H9 (cell line): Measurements from ENCODE around the gene GARRE1. TPM values are rescaled to one million over a fixed set of nuclear protein-coding genes. Genes with fewer than 3 reads are reported as not detected.
A peak's percentile ranks its signal among the peaks of the same experiment; 100 is the strongest.
"Not testable (repeated sequence)": the region's sequence is repeated elsewhere in the genome, so short reads cannot be mapped to it uniquely, and the experiment has no call there.

Experiments used
- DNase-seq: peaks from one replicate; pipeline ENCODE4 v3.0.0-alpha.2; 2017
- H2AFZ ChIP-seq: one replicate; pipeline ENCODE4 v1.6.1; 2013; ENCODE audit warnings: mild to moderate bottlenecking, low read length, control low read depth, moderate library complexity
- H2AK5ac ChIP-seq: 2 replicates; pipeline ENCODE4 v1.6.1; 2013; ENCODE audit warnings: low read length, control low read depth, mixed read lengths; ENCODE audit not compliant: insufficient read length
- H2BK120ac ChIP-seq: one replicate; pipeline ENCODE4 v1.6.1; 2013; ENCODE audit warnings: low read depth, mild to moderate bottlenecking, low read length, control low read depth, inconsistent platforms; ENCODE audit not compliant: poor library complexity, severe bottlenecking
- H2BK12ac ChIP-seq: 2 replicates; pipeline ENCODE4 v1.6.1; 2013; ENCODE audit warnings: low read length, control low read depth, mixed read lengths, low read depth; ENCODE audit not compliant: insufficient read length
- H2BK15ac ChIP-seq: 2 replicates; pipeline ENCODE4 v1.6.1; 2013; ENCODE audit warnings: low read depth, low read length, control low read depth
- H2BK20ac ChIP-seq: one replicate; pipeline ENCODE4 v1.6.1; 2013; ENCODE audit warnings: low read depth, mild to moderate bottlenecking, low read length, control low read depth, inconsistent platforms; ENCODE audit not compliant: poor library complexity, severe bottlenecking
- H2BK5ac ChIP-seq: 2 replicates; pipeline ENCODE4 v1.6.1; 2013; ENCODE audit warnings: low read length, control low read depth, mixed read lengths; ENCODE audit not compliant: insufficient read length
- H3K14ac ChIP-seq: 2 replicates; pipeline ENCODE4 v1.6.1; 2013; ENCODE audit warnings: low read length, control low read depth; ENCODE audit not compliant: insufficient read depth
- H3K18ac ChIP-seq: 2 replicates; pipeline ENCODE4 v1.6.1; 2013; ENCODE audit warnings: low read depth, mild to moderate bottlenecking, mixed read lengths, low read length, control low read depth; ENCODE audit not compliant: insufficient read length
- H3K23ac ChIP-seq: 2 replicates; pipeline ENCODE4 v1.6.1; 2013; ENCODE audit warnings: low read length, control low read depth, mixed read lengths, low read depth; ENCODE audit not compliant: insufficient read length
- H3K23me2 ChIP-seq: 2 replicates; pipeline ENCODE4 v1.6.1; 2013; ENCODE audit warnings: low read depth, mild to moderate bottlenecking, mixed read lengths, low read length, control low read depth; ENCODE audit not compliant: insufficient read length, poor library complexity, severe bottlenecking
- H3K27ac ChIP-seq: 2 replicates; pipeline ENCODE4 v1.5.1; 2013; ENCODE audit warnings: low read length, control low read depth, mixed read lengths, low read depth; ENCODE audit not compliant: insufficient read length
- H3K27me3 ChIP-seq: 2 replicates; pipeline ENCODE4 v1.6.1; 2013; ENCODE audit warnings: low read length, control low read depth, inconsistent platforms; ENCODE audit not compliant: insufficient read depth
- H3K4ac ChIP-seq: 2 replicates; pipeline ENCODE4 v1.6.1; 2013; ENCODE audit warnings: low read depth, mild to moderate bottlenecking, control low read depth, inconsistent platforms, low read length, moderate library complexity
- H3K4me1 ChIP-seq: 2 replicates; pipeline ENCODE4 v1.6.1; 2013; ENCODE audit warnings: low read length, control low read depth, inconsistent platforms; ENCODE audit not compliant: insufficient read depth
- H3K4me2 ChIP-seq: 2 replicates; pipeline ENCODE4 v1.6.1; 2013; ENCODE audit warnings: low read length, control low read depth, mixed read lengths; ENCODE audit not compliant: insufficient read length, insufficient read depth
- H3K56ac ChIP-seq: 2 replicates; pipeline ENCODE4 v1.6.1; 2013; ENCODE audit warnings: low read depth, mild to moderate bottlenecking, mixed read lengths, low read length, control low read depth; ENCODE audit not compliant: insufficient read length
- H3K79me1 ChIP-seq: 2 replicates; pipeline ENCODE4 v1.6.1; 2013; ENCODE audit warnings: low read depth, mild to moderate bottlenecking, moderate library complexity, low read length, control low read depth, inconsistent platforms; ENCODE audit not compliant: insufficient read depth, poor library complexity, severe bottlenecking
- H3K79me2 ChIP-seq: 2 replicates; pipeline ENCODE4 v1.6.1; 2013; ENCODE audit warnings: low read length, control low read depth, inconsistent platforms; ENCODE audit not compliant: insufficient read depth
- H3K9ac ChIP-seq: 2 replicates; pipeline ENCODE4 v1.6.1; 2013; ENCODE audit warnings: low read length, control low read depth, mixed read lengths; ENCODE audit not compliant: insufficient read length; ENCODE audit errors: extremely low read depth
- H3K9me3 ChIP-seq: one replicate; pipeline ENCODE4 v1.6.1; 2013; ENCODE audit warnings: low read depth, low read length, inconsistent platforms; ENCODE audit not compliant: control insufficient read depth
- H3T11ph ChIP-seq: one replicate; pipeline ENCODE4 v1.6.1; 2013; ENCODE audit warnings: mild to moderate bottlenecking, low read length, control low read depth, inconsistent platforms
- H4K20me1 ChIP-seq: one replicate; pipeline ENCODE4 v1.6.1; 2013; ENCODE audit not compliant: control insufficient read depth, insufficient read length, insufficient read depth
- H4K5ac ChIP-seq: 2 replicates; pipeline ENCODE4 v1.6.1; 2013; ENCODE audit warnings: low read depth, mild to moderate bottlenecking, mixed read lengths, low read length, control low read depth; ENCODE audit not compliant: insufficient read length
- H4K8ac ChIP-seq: replicated peaks from 2 replicates; pipeline ENCODE4 v1.6.1; 2013; ENCODE audit warnings: low read length, control low read depth, mixed read lengths, low read depth; ENCODE audit not compliant: insufficient read length
- H4K91ac ChIP-seq: 2 replicates; pipeline ENCODE4 v1.6.1; 2013; ENCODE audit warnings: low read depth, mild to moderate bottlenecking, moderate library complexity, mixed read lengths, low read length, control low read depth; ENCODE audit not compliant: insufficient read length
- H3K27ac Mint-ChIP-seq, 3 experiments: 2 replicates in 2 of 3; 3 replicates in 1 of 3; pipeline ENCODE4 v1.8.0; 2020 to 2021; ENCODE audit warnings: mixed read lengths in 3 of 3, mild to moderate bottlenecking in 1 of 3, moderate library complexity in 1 of 3
- H3K27me3 Mint-ChIP-seq: 2 replicates; pipeline ENCODE4 v1.8.0; 2021; ENCODE audit warnings: low read depth, mild to moderate bottlenecking, moderate library complexity, mixed read lengths
- H3K36me3 Mint-ChIP-seq, 3 experiments: 2 replicates in 2 of 3; 3 replicates in 1 of 3; pipeline ENCODE4 v1.8.0; 2020 to 2021; ENCODE audit warnings: low read depth in 3 of 3, mixed read lengths in 3 of 3; ENCODE audit not compliant: insufficient read depth in 1 of 3
- H3K4me1 Mint-ChIP-seq, 2 experiments: 2 replicates each; pipeline ENCODE4 v1.8.0; 2020; ENCODE audit warnings: mixed read lengths in 2 of 2
- H3K4me3 Mint-ChIP-seq, 2 experiments: 2 replicates in 1 of 2; 3 replicates in 1 of 2; pipeline ENCODE4 v1.8.0; 2020 to 2021; ENCODE audit warnings: mild to moderate bottlenecking in 2 of 2, mixed read lengths in 2 of 2, moderate library complexity in 1 of 2
- H3K9me3 Mint-ChIP-seq, 2 experiments: 2 replicates in 1 of 2; 3 replicates in 1 of 2; pipeline ENCODE4 v1.8.0; 2020; ENCODE audit warnings: mild to moderate bottlenecking in 2 of 2, mixed read lengths in 2 of 2, moderate library complexity in 1 of 2
- WGBS: extraction: QIAGEN DNeasy Blood & Tissue Kit; methylation state at CpG from one replicate; pipeline ENCODE4 v1.1.7; 2013; ENCODE audit warnings: missing lambda C conversion rate, low lambda C conversion rate, mixed read lengths; ENCODE audit not compliant: insufficient read length; ENCODE audit errors: extremely low coverage; 5-methylcytosine and 5-hydroxymethylcytosine counted together
- total RNA-seq: library from RNA; stranded (reverse); gene quantifications from 2 replicates; pipeline ENCODE4 v1.2.1, GENCODE V29; 2021
- TF ChIP-seq, protein P1 (sequence below): fragments of 200-600 bp; sonication (generic); conservative IDR thresholded peaks from 3 replicates; pipeline ENCODE4 v1.8.0; 2021; ENCODE audit warnings: antibody characterized with exemption, mild to moderate bottlenecking

Gene GARRE1
- total RNA-seq, 1 experiment from 2014 or later: 24.1 TPM

DNA sequence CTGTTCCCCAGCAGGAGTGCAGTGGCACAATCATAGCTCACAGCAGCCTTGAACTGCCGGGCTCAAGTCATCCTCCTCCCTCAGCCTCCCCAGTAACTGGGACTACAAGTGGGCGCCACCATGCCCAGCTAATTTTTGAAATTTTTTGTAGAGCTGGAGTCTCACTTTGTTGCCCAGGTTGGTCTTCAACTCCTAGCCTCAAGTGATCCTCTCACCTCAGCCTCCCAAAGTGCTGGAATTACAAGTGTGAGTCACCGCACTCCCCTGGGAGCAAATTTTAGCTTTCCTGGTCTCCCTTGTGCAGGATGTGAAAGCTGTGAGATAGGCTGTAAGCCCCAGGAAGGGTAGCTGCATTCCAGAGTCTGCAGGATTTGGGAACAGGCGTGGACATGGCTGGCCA lies 5.4 kb upstream of the GARRE1 start:
- Histone ChIP-seq H3K4ac (no peak overlapping the region), H2BK120ac (no peak overlapping the region), H3K23ac (no peak overlapping the region), H3K18ac (no peak overlapping the region), H3T11ph (no peak overlapping the region), H3K56ac (no peak overlapping the region), H2BK5ac (no peak overlapping the region), H3K79me2 (no peaks in the 10 kb centered on the region), H2BK12ac (no peak overlapping the region), H2BK15ac (no peak overlapping the region), H4K5ac (no peak overlapping the region), H3K27me3 (no peaks in the 10 kb centered on the region), H3K9me3 (no peaks in the 10 kb centered on the region), H4K20me1 (no peaks in the 10 kb centered on the region), H3K23me2 (peaks cover under 1% of the 10 kb centered on the region), H2AFZ (no peak overlapping the region), H3K14ac (no peak overlapping the region), H4K8ac (no peak overlapping the region), H3K4me1 (no peaks in the 10 kb centered on the region), H3K9ac (no peak overlapping the region), H2BK20ac (no peak overlapping the region), H3K27ac (no peak overlapping the region), H3K79me1 (no peaks in the 10 kb centered on the region), H4K91ac (no peak overlapping the region), H2AK5ac (no peak overlapping the region), H3K4me2 (no peak overlapping the region)
- Mint-ChIP-seq H3K4me1 (peaks cover 4 to 16% of the 10 kb centered on the region in 2 experiments; a peak in 3 of 4 replicates), H3K27me3 (no peaks in the 10 kb centered on the region), H3K4me3 (no peak overlapping the region), H3K36me3 (no peaks in the 10 kb centered on the region), H3K9me3 (no peaks in the 10 kb centered on the region; a peak in 1 of 5 replicates), H3K27ac (peak overlapping the region in 1 of 3 experiments; percentile 67; a peak in 1 of 7 replicates)
- no peak for DNase-seq
- TF ChIP-seq, protein P1, sequence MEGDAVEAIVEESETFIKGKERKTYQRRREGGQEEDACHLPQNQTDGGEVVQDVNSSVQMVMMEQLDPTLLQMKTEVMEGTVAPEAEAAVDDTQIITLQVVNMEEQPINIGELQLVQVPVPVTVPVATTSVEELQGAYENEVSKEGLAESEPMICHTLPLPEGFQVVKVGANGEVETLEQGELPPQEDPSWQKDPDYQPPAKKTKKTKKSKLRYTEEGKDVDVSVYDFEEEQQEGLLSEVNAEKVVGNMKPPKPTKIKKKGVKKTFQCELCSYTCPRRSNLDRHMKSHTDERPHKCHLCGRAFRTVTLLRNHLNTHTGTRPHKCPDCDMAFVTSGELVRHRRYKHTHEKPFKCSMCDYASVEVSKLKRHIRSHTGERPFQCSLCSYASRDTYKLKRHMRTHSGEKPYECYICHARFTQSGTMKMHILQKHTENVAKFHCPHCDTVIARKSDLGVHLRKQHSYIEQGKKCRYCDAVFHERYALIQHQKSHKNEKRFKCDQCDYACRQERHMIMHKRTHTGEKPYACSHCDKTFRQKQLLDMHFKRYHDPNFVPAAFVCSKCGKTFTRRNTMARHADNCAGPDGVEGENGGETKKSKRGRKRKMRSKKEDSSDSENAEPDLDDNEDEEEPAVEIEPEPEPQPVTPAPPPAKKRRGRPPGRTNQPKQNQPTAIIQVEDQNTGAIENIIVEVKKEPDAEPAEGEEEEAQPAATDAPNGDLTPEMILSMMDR: no peak
- no CpG with 5 or more reads among the region's 4 CpGs for WGBS

DNA sequence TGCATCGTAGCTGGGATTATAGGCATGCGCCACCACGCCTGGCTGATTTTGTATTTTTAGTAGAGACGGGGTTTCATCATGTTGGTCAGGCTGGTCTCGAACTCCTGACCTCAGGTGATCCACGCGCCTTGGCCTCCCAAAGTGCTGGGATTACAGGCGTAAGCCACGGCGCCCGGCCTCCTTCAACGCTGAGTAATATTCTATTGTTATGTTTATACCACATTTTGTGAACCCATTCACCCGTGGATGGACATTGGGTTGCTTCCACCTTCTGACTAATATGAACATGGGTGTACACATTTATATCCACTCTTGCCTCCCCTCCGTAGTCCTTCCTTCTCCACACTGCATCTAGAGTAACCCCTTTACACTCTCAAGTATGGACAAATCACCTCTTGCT lies 1.2 kb upstream of the GARRE1 start:
- H3K23ac ChIP-seq, H3K4ac ChIP-seq, H3K79me2 ChIP-seq, H3K9me3 ChIP-seq, H3K56ac ChIP-seq, H3K9me3 Mint-ChIP-seq, H2BK20ac ChIP-seq, H4K8ac ChIP-seq, H3K79me1 ChIP-seq, H3K14ac ChIP-seq, H2BK120ac ChIP-seq, H4K91ac ChIP-seq, H2BK5ac ChIP-seq, H3T11ph ChIP-seq, H2BK15ac ChIP-seq, H3K27me3 ChIP-seq, H2BK12ac ChIP-seq, H3K23me2 ChIP-seq, H4K5ac ChIP-seq, H3K4me1 ChIP-seq, H4K20me1 ChIP-seq, H3K4me2 ChIP-seq, H3K27me3 Mint-ChIP-seq, H3K27ac ChIP-seq, H2AFZ ChIP-seq, H3K18ac ChIP-seq, H2AK5ac ChIP-seq, DNase-seq, H3K36me3 Mint-ChIP-seq, H3K9ac ChIP-seq: not testable (repeated sequence)
- H3K27ac Mint-ChIP-seq: peak overlapping the region in 2 of 3 experiments; percentile 91 to 92; a peak in 1 of 7 replicates
- peaks cover 13 to 16% of the 10 kb centered on the region in 2 experiments for H3K4me1 Mint-ChIP-seq
- no CpG with 5 or more reads among the region's 14 CpGs for WGBS
- peak overlapping the region; percentile 82 to 94 for H3K4me3 Mint-ChIP-seq
